HUES48 (cell line): ENCODE results near the gene PTPRO.

Experiments used
- H3K27ac ChIP-seq: one replicate; pipeline ENCODE4 v1.7.0; 2013; ENCODE audit warnings: low read depth, low read length, inconsistent platforms
- H3K27me3 ChIP-seq: 2 replicates; pipeline ENCODE4 v1.6.1; 2013; ENCODE audit warnings: mild to moderate bottlenecking, low read length; ENCODE audit not compliant: control insufficient read depth, insufficient read depth
- H3K36me3 ChIP-seq: 2 replicates; pipeline ENCODE4 v1.6.1; 2013; ENCODE audit warnings: low read length; ENCODE audit not compliant: control insufficient read depth, insufficient read depth
- H3K4me1 ChIP-seq: 2 replicates; pipeline ENCODE4 v1.6.1; 2013; ENCODE audit warnings: mild to moderate bottlenecking, low read length; ENCODE audit not compliant: control insufficient read depth, insufficient read depth
- H3K4me3 ChIP-seq: 2 replicates; pipeline ENCODE4 v1.5.1; 2013; ENCODE audit warnings: mild to moderate bottlenecking, low read depth, low read length
- H3K9ac ChIP-seq: 2 replicates; pipeline ENCODE4 v1.6.1; 2013; ENCODE audit warnings: mild to moderate bottlenecking, low read depth, low read length, moderate library complexity
- H3K9me3 ChIP-seq: 2 replicates; pipeline ENCODE4 v1.6.1; 2013; ENCODE audit warnings: low read length; ENCODE audit not compliant: control insufficient read depth, insufficient read depth

Gene PTPRO

DNA sequence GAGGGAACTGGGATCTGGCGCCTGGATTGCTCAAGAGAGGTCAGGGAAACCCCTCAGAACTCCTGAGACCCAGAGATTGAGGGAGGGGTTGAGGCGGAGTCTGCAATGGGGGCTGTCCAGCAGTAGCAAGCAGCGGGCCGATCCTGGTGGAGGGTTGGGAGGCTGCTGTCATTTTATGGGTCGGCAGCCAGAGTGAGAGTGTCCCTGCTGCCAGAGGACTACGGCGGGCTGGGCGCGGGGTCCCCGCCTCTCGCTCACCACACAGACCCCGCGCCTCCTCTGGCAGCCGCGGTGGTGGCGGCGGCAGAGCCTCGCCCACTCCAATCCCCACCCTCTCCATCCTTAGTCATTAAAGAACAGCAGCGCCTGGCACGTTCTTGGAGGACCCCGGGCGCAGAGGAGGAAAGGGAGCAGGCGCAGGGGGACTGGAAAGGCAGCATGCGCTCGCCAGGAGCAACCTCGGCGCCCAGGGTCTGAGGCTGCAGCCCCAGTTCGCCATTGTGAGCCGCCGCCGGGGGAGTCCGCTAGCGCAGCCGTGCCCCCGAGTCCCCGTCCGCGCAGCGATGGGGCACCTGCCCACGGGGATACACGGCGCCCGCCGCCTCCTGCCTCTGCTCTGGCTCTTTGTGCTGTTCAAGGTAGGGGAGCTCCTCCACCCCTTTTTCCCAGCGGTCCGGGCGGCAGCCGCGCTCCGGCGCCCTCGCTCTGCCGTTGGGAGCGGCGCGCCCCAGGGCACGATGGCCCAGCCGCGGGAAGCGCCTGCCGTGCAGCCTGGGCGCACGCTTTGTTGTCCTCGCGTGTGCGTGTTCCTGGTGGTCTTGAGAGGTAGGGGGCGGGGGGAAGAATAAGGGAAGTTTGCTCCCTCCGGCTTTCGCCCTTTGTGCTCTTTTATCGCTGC, at the start of gene PTPRO:
TSS of gene PTPRO (plus strand) at position 345 of the 898 bp plus-strand sequence.
- Histone ChIP-seq H3K9me3 (no peaks in the 10 kb centered on the region), H3K36me3 (no peaks in the 10 kb centered on the region), H3K4me1 (peaks cover 6% of the 10 kb centered on the region; the same call in 1 of the 2 replicates), H3K27me3 (peaks cover 41% of the 10 kb centered on the region), H3K27ac (no peak within 1 kb of the TSS), H3K4me3 (peak within 1 kb of the TSS; percentile 83), H3K9ac (peak within 1 kb of the TSS; percentile 51; the same call in 1 of the 2 replicates)

DNA sequence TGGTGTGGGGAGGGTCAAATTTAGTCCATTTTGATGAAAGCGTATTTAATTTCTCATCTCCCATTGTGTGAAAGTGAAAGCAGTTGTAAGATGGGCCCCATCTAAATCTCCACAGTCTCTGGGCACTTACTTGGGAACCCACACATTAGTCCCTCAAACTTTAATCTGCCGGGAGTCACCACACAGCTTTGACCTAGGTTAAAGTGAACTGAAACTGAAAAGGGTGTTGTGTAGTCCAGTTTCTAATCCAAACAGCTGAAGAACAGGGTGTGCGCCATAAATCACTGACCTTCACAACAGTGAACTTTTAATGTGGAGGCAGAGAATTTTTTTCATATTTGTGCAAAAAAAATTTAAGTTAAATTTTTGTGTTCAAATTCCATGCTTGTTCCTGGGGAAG, 48.4 kb upstream of the PTPRO start:
- H3K4me3 ChIP-seq: no peak overlapping the region
- no peaks in the 10 kb centered on the region for H3K9me3 ChIP-seq
- H3K27ac ChIP-seq: no peak overlapping the region
- H3K27me3 ChIP-seq: no peaks in the 10 kb centered on the region
- no peaks in the 10 kb centered on the region for H3K36me3 ChIP-seq
- H3K4me1 ChIP-seq: no peaks in the 10 kb centered on the region
- no peak overlapping the region for H3K9ac ChIP-seq

DNA sequence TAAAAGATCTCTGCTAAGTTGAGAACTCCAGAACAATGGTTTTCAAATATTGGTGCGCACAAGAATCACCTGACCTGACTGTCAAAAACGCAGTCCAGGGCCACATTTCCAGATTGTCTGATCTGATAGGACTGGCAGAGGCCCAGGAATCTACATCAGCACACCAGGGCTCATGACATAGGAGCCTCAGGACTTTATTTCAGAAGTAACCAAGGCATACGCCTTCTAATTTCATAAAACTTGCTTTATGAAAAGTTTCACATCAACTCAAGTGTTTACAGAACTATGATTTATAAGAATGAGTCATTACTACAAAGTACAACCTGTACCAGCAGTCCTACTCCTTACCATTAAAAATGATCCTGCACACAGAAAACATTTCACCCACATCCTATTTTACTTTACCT, 47.7 kb upstream of the PTPRO start:
- no peaks in the 10 kb centered on the region for H3K9me3 ChIP-seq
- no peaks in the 10 kb centered on the region for H3K27me3 ChIP-seq
- no peak overlapping the region for H3K27ac ChIP-seq
- no peaks in the 10 kb centered on the region for H3K36me3 ChIP-seq
- no peak overlapping the region for H3K4me3 ChIP-seq
- H3K9ac ChIP-seq: no peak overlapping the region
- H3K4me1 ChIP-seq: no peaks in the 10 kb centered on the region

DNA sequence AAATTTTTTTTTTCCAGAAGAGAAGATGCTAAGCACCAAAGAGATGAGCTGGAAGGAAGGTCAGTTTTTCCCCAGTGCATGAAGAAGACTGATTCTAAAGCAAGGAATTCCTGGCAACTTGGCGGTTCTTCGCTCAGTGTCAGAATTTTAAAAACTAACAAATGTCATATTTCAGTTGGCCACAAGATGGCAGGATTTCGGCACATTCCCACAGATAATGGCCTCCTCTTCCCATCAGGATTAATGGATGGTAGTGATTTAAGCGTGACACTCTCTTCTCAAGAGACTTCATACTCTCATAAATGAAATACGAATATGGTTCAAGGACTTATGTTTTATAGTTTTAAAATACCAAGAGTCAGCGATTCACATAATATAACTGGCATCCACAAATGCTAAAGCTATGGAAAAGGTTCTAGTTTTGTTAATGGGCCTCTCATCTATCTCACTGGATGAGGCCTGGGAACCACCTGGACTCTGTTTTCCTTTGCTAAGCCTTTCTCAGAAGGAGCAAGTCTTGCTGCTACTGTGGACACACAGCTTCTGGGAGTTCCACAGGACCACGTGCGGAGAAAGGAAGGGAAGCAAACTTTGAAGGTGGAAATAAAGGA, 46.1 kb upstream of the PTPRO start:
- Histone ChIP-seq H3K4me1 (no peaks in the 10 kb centered on the region), H3K4me3 (no peak overlapping the region), H3K9ac (no peak overlapping the region), H3K27ac (no peak overlapping the region), H3K36me3 (no peaks in the 10 kb centered on the region), H3K27me3 (no peaks in the 10 kb centered on the region), H3K9me3 (no peaks in the 10 kb centered on the region)

DNA sequence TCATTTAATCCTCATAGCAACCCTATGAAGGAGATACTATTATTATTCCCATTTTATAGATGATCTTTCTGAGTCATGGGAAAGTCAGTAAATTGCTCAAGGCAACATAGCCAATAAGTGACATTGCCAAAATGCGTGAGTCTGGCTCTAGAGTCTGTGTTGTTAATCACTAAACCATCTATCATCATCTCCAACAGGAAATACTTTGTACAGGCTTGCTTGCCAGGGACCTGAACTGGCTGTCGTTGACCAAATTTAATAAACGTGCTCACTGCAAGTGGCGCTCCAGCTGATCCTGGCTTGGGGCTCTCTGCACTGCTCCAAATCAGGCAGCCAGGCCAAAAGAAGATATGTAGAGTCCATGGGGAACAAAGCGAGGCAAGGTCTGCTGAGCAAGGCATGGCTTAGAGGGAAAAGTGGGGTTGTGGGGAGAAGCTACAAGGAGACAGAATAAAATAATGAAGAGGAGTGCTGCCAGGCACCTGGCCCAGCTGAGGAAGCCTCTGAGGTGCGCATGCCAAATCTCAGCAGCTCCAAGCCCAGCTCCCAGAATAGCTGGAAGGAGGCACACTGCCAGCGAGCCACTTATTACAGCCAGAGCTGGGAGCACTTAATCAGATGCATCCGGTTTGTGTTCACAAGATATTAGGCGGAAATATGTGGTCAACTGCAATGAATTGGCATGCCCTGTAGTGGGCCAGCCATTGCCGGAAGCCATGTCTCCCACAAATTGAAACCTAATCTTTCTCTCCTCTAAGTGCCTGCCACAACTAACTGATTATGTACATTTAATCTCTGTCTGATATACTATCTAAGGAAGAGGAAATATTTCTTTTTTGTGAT, 43.3 kb upstream of the PTPRO start:
- H3K4me1 ChIP-seq: no peaks in the 10 kb centered on the region
- H3K36me3 ChIP-seq: no peaks in the 10 kb centered on the region
- H3K27me3 ChIP-seq: no peaks in the 10 kb centered on the region
- H3K27ac ChIP-seq: no peak overlapping the region
- H3K9ac ChIP-seq: no peak overlapping the region
- H3K9me3 ChIP-seq: no peaks in the 10 kb centered on the region
- H3K4me3 ChIP-seq: no peak overlapping the region

DNA sequence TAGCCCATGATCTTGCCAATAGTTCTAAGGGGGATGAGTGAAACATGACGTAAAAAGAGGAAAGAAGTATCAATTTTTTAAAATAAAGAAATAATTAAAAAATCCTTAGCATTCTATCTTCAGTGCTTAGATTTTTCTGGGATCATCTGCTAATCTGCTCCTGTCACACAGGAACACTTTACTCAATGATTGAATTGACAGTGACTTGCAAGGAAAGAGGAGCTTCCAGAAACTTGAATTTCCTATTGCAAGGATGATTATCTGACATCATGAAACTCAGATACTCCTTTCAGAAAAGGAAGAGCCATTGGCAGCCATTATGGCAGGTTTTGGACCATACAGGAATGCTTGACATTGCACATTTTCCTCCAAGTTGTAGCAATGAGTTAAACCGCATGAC, 41.4 kb upstream of the PTPRO start:
- Histone ChIP-seq H3K4me1 (no peaks in the 10 kb centered on the region), H3K36me3 (no peaks in the 10 kb centered on the region), H3K4me3 (no peak overlapping the region), H3K9ac (no peak overlapping the region), H3K9me3 (no peaks in the 10 kb centered on the region), H3K27me3 (no peaks in the 10 kb centered on the region), H3K27ac (no peak overlapping the region)

DNA sequence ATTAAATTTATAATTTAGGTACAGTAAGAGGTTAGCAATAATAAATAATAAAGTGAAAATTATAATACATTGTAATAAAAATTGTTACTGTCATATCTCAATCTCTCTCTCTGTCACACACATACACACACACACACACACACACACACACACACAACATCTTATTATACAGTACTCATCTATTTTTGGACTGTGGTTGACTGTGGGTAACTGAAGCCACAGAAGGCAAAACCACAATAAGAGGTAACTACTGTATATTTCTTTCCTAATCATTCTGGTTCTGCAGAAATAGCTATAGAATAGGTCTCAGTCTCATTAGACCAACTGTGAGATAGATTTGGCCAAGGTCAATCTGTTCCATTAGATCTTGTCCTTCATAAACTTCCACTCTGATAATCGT, 33.1 kb upstream of the PTPRO start:
- Histone ChIP-seq H3K4me3 (no peak overlapping the region), H3K4me1 (no peaks in the 10 kb centered on the region), H3K9me3 (no peaks in the 10 kb centered on the region), H3K9ac (no peak overlapping the region), H3K27me3 (no peaks in the 10 kb centered on the region), H3K27ac (no peak overlapping the region), H3K36me3 (no peaks in the 10 kb centered on the region)

DNA sequence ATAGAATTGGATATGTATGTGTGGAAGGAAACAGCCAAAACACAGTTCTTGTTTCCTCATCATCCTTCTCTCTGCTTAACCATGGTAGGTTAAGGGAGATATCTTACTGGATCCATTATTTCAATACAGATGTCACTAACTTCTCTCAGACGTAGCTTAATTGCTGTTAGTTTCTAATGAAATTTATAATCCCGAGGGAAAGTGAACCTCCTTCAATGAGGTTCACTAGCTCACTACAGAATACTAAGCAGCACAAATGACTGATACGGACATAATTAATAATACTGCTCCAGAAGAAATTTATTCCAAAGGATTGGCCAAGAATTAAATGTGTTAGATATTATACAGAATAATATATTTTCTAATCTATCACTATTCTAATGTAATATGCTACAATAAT, 28.6 kb upstream of the PTPRO start:
- Histone ChIP-seq H3K4me1 (no peaks in the 10 kb centered on the region), H3K4me3 (no peak overlapping the region), H3K27me3 (no peaks in the 10 kb centered on the region), H3K9ac (no peak overlapping the region), H3K27ac (no peak overlapping the region), H3K36me3 (no peaks in the 10 kb centered on the region), H3K9me3 (peaks cover 7% of the 10 kb centered on the region; the same call in 1 of the 2 replicates)

DNA sequence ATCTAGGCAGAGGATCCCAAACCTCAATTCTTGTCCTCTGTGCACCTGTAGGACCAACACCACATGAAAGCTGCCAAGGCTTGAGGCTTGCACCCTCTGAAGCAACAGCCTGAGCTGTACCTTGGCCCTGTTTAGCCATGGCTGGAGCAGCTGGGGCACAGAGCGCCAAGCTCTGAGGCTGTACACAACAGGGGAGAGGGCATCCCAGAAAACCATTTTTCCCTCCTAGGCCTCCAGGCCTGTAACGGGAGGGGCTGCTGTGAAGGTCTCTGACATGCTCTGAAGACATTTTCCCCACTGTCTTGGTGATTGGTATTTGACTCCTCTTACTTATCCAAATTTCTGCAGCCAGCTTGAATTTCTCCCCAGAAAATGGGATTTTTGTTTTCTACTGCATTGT, 22.4 kb upstream of the PTPRO start:
- no peak overlapping the region for H3K27ac ChIP-seq
- H3K4me3 ChIP-seq: no peak overlapping the region
- no peak overlapping the region for H3K9ac ChIP-seq
- peaks cover 30% of the 10 kb centered on the region for H3K9me3 ChIP-seq
- H3K27me3 ChIP-seq: no peaks in the 10 kb centered on the region
- H3K36me3 ChIP-seq: no peaks in the 10 kb centered on the region
- no peaks in the 10 kb centered on the region for H3K4me1 ChIP-seq

DNA sequence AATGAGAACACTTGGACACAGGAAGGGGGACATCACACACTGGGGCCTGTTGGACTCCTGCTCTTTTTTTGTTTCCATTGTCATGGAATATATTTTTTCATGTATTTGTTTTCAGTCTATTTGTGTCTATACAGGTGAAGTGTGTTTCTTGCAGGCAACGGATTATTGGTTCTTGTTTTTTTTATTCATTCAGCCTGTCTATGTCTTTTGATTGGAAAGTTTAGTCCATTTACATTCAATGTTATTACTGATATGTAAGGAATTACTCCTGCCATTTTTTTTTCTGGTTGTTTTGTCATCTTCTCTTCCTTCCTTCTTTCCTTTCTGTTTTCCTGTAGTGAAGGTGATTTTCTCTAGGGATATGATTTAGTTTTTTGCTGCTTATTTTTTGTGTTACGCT, 18.0 kb upstream of the PTPRO start:
- H3K27ac ChIP-seq: no peak overlapping the region
- H3K4me3 ChIP-seq: no peak overlapping the region
- no peak overlapping the region for H3K9ac ChIP-seq
- no peaks in the 10 kb centered on the region for H3K4me1 ChIP-seq
- H3K27me3 ChIP-seq: no peaks in the 10 kb centered on the region
- H3K9me3 ChIP-seq: peaks cover 18% of the 10 kb centered on the region
- no peaks in the 10 kb centered on the region for H3K36me3 ChIP-seq
